Esophagus squamous epithelium (tissue), 4 donors: ENCODE data around the gene KDM7A.

Experiments
- CTCF ChIP-seq, 6 experiments: fragments of 450-650 bp in 4 of 6; fragments of 200-600 bp in 2 of 6; sonication (generic) in 2 of 6; IDR thresholded peaks; one replicate each; pipeline ENCODE4 v1.5.1; 2016 to 2019; ENCODE audit warnings: antibody characterized with exemption in 6 of 6, mild to moderate bottlenecking in 4 of 6, moderate library complexity in 4 of 6
- POLR2A ChIP-seq, 4 donors: fragments of 450-650 bp; IDR thresholded peaks; one replicate each; pipeline ENCODE4 v1.6.1; 2017; ENCODE audit warnings: antibody characterized with exemption in 4 of 4, mild to moderate bottlenecking in 4 of 4, moderate library complexity in 3 of 4

GRCh38 chr7:140062528-140063299 is 114.1 kb downstream of the KDM7A start, which contains the start of gene PARP12:
- TF ChIP-seq CTCF (IDR thresholded peaks at IDR 0.05) (peak in 2 of 6 experiments; percentile 4 to 6), POLR2A (IDR thresholded peaks at IDR 0.05) (peak in 2 of 4 donors; percentile 49 to 59)
